CD14-positive monocyte (primary cell): ENCODE data around the gene DRGX. TPM values are rescaled to one million over a fixed set of nuclear protein-coding genes. Genes with fewer than 3 reads are reported as not detected.

Source experiments
- DNase-seq, 3 donors: peaks; one replicate each; pipeline ENCODE4 v3.0.0-alpha.2; 2011 to 2022
- H2AFZ ChIP-seq: 2 replicates; pipeline ENCODE4 v1.6.0; 2012; ENCODE audit warnings: mild to moderate bottlenecking, low read depth, low read length, inconsistent platforms; ENCODE audit not compliant: insufficient read depth, poor library complexity, severe bottlenecking
- H3K27ac ChIP-seq, 2 donors: 1 replicate in 1 of 2; 2 replicates in 1 of 2; pipeline ENCODE4 v1.5.1; 2012 to 2013; ENCODE audit warnings: low read length in 2 of 2, control low read depth in 1 of 2, inconsistent platforms in 1 of 2, low read depth in 1 of 2, mild to moderate bottlenecking in 1 of 2
- H3K27me3 ChIP-seq, 2 donors: one replicate each; pipeline versions ENCODE4 v1.6.0 to v1.6.1; 2011 to 2013; ENCODE audit warnings: low read length in 2 of 2; ENCODE audit not compliant: control insufficient read depth in 2 of 2, insufficient read depth in 2 of 2
- H3K36me3 ChIP-seq, 2 donors: replicated peaks in 1 of 2; 1 replicate in 1 of 2; 2 replicates in 1 of 2; pipeline versions ENCODE4 v1.5.1 to v1.6.1; 2012 to 2013; ENCODE audit warnings: low read length in 2 of 2, control low read depth in 1 of 2, inconsistent platforms in 1 of 2, mild to moderate bottlenecking in 1 of 2; ENCODE audit not compliant: insufficient read depth in 2 of 2, control insufficient read depth in 1 of 2
- H3K4me1 ChIP-seq, 2 donors: 1 replicate in 1 of 2; 2 replicates in 1 of 2; pipeline versions ENCODE4 v1.5.1 to v1.6.1; 2012 to 2013; ENCODE audit warnings: low read length in 2 of 2, control low read depth in 1 of 2, inconsistent platforms in 1 of 2, mild to moderate bottlenecking in 1 of 2, moderate library complexity in 1 of 2; ENCODE audit not compliant: insufficient read depth in 2 of 2, control insufficient read depth in 1 of 2
- H3K4me2 ChIP-seq: replicated peaks from 2 replicates; pipeline ENCODE3; 2012; ENCODE audit warnings: low read length, moderate library complexity, mild to moderate bottlenecking; ENCODE audit not compliant: poor library complexity, severe bottlenecking; ENCODE audit errors: extremely low read depth
- H3K4me3 ChIP-seq, 3 experiments: fragments of 200-600 bp in 1 of 3; sonication (generic) in 1 of 3; replicated peaks in 1 of 3; 1 replicate in 2 of 3; 2 replicates in 1 of 3; pipeline ENCODE4 v1.5.1; 2011 to 2013; ENCODE audit warnings: low read length in 3 of 3, mild to moderate bottlenecking in 3 of 3, control low read depth in 2 of 3, low read depth in 2 of 3, inconsistent platforms in 1 of 3, moderate library complexity in 1 of 3
- H3K79me2 ChIP-seq: 2 replicates; pipeline ENCODE4 v1.6.0; 2012; ENCODE audit warnings: mild to moderate bottlenecking, control low read depth, inconsistent platforms, low read length, moderate library complexity; ENCODE audit not compliant: insufficient read depth
- H3K9ac ChIP-seq: 2 replicates; pipeline ENCODE4 v1.6.0; 2017; ENCODE audit warnings: low read length, mild to moderate bottlenecking; ENCODE audit not compliant: insufficient read depth, poor library complexity, severe bottlenecking
- H3K9me3 ChIP-seq, 2 donors: replicated peaks in 1 of 2; 1 replicate in 1 of 2; 2 replicates in 1 of 2; pipeline versions ENCODE4 v1.5.1 to v1.6.1; 2012 to 2013; ENCODE audit warnings: low read length in 2 of 2, control low read depth in 1 of 2; ENCODE audit not compliant: control insufficient read depth in 1 of 2, insufficient read depth in 1 of 2
- H4K20me1 ChIP-seq: 2 replicates; pipeline ENCODE4 v1.6.0; 2012; ENCODE audit warnings: mild to moderate bottlenecking, low read length, control low read depth, moderate library complexity; ENCODE audit not compliant: insufficient read depth
- H3K27ac Mint-ChIP-seq, 7 donors: one replicate each; pipeline ENCODE4 v1.8.0; 2020; ENCODE audit warnings: mild to moderate bottlenecking in 7 of 7, mixed read lengths in 7 of 7, moderate library complexity in 6 of 7, inconsistent platforms in 2 of 7
- H3K27me3 Mint-ChIP-seq, 3 donors: one replicate each; pipeline ENCODE4 v1.8.0; 2021 to 2022; ENCODE audit warnings: low read depth in 3 of 3, mild to moderate bottlenecking in 3 of 3, mixed read lengths in 3 of 3, moderate library complexity in 3 of 3, inconsistent platforms in 1 of 3
- H3K36me3 Mint-ChIP-seq, 2 donors: one replicate each; pipeline ENCODE4 v1.8.0; 2020; ENCODE audit warnings: mixed read lengths in 2 of 2, inconsistent platforms in 1 of 2, mild to moderate bottlenecking in 1 of 2
- H3K4me1 Mint-ChIP-seq: one replicate; pipeline ENCODE4 v1.8.0; 2020; ENCODE audit warnings: mild to moderate bottlenecking, mixed read lengths
- H3K4me3 Mint-ChIP-seq, 2 donors: one replicate each; pipeline ENCODE4 v1.8.0; 2020; ENCODE audit warnings: mild to moderate bottlenecking in 2 of 2, mixed read lengths in 2 of 2, moderate library complexity in 1 of 2
- H3K9me3 Mint-ChIP-seq, 7 donors: one replicate each; pipeline ENCODE4 v1.8.0; 2020 to 2022; ENCODE audit warnings: mixed read lengths in 7 of 7, mild to moderate bottlenecking in 6 of 7, moderate library complexity in 6 of 7, inconsistent platforms in 2 of 7
- WGBS: methylation state at CpG from one replicate; pipeline ENCODE4 v1.1.5; 2013; ENCODE audit warnings: missing lambda C conversion rate; ENCODE audit not compliant: insufficient coverage; 5-methylcytosine and 5-hydroxymethylcytosine counted together
- intact Hi-C, 2 donors: fragments of 100-400 bp; cut with micrococcal nuclease; formaldehyde crosslinking; loops; one replicate each; pipeline versions ENCODE4 v1.15.0 to v1.15.1; 2023
- polyA plus RNA-seq, 3 donors: library from polyadenylated mRNA; depleted of rRNA in 1 of 3; unstranded in 2 of 3; stranded (reverse) in 1 of 3; fragments of 300-500 nt in 2 of 3; fragments of >200 nt in 1 of 3; fragmentation: Illumina TruSeq in 2 of 3; gene quantifications; 1 replicate in 2 of 3; 2 replicates in 1 of 3; pipeline ENCODE4 v1.2.3, GENCODE V29; 2012 to 2021
- TF ChIP-seq, protein P1 (sequence below): fragments of 200-600 bp; IDR thresholded peaks from one replicate; pipeline ENCODE4 v1.8.0; 2022; ENCODE audit warnings: antibody characterized with exemption, mild to moderate bottlenecking

Gene DRGX
- polyA plus RNA-seq, 3 donors, result not detected

DNA sequence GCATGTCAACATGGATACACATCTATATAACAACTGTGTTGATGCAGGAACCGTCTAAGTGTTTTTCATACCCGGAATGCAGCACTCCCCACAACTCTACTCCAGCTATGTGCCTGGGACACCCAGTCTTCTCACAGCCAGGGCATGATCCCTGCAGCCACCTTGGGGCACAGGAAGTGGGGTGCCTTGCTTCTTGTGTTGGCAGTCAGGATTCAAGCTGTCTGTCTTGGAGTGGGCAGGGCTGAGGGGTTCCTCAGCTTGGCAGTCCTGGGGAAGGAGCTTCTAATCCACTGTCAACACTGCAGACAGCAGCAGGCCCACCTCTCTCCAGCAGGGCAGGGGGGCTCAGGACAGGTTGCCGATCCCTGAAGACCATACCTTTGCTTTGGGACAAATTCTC is 41.3 kb downstream of the DRGX start:
- TF ChIP-seq, protein P1, sequence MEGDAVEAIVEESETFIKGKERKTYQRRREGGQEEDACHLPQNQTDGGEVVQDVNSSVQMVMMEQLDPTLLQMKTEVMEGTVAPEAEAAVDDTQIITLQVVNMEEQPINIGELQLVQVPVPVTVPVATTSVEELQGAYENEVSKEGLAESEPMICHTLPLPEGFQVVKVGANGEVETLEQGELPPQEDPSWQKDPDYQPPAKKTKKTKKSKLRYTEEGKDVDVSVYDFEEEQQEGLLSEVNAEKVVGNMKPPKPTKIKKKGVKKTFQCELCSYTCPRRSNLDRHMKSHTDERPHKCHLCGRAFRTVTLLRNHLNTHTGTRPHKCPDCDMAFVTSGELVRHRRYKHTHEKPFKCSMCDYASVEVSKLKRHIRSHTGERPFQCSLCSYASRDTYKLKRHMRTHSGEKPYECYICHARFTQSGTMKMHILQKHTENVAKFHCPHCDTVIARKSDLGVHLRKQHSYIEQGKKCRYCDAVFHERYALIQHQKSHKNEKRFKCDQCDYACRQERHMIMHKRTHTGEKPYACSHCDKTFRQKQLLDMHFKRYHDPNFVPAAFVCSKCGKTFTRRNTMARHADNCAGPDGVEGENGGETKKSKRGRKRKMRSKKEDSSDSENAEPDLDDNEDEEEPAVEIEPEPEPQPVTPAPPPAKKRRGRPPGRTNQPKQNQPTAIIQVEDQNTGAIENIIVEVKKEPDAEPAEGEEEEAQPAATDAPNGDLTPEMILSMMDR, result no peak

DNA sequence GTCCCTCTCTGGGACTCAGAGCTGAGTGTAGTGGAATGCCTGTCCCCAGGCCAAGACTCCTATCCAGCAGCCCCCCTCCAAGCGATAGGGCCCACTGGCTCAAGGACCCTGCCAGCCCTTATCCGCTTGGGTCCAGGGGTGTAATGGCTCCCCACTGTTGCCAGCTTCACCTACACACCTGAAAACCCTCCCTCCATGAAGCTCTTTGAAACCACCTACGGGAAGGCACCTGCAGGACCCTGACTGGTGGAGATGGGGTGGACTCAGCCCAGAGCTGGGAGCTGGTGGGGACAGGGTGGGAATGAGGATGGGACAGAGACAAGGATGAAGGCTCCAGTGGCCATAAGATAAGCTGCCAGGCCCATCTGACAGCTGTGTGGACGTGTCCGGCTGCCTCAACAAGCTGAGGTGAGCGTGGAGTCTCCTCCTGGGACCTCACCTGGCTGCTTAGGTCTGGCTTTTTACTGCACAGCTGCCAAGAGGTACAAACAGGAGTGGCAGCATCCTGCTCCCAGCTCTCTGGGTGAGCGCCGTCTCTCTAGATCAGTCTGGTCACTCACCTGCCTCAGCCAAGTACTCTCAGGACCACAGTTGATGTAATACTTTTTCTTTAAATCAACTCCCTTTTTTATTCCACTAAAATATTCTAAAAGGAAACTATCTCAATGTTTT is 41.9 kb downstream of the DRGX start:
- H2AFZ ChIP-seq, result no peak overlapping the region
- TF ChIP-seq, protein P1, result no peak
- H3K9me3 Mint-ChIP-seq, result peaks cover 6 to 17% (median 13%) of the 10 kb centered on the region in 7 donors
- H3K27ac ChIP-seq, result no peak overlapping the region
- peaks cover 0 to 4% (median 3%) of the 10 kb centered on the region in 3 donors for H3K27me3 Mint-ChIP-seq
- H3K9me3 ChIP-seq, result peaks cover 6 to 13% of the 10 kb centered on the region in 2 donors
- H3K79me2 ChIP-seq, result no peaks in the 10 kb centered on the region
- no peaks in the 10 kb centered on the region for H3K36me3 ChIP-seq
- peaks cover 29% of the 10 kb centered on the region for H3K4me1 Mint-ChIP-seq
- H3K4me1 ChIP-seq, result peaks cover 10 to 22% of the 10 kb centered on the region in 2 donors
- no peak overlapping the region for H3K4me3 Mint-ChIP-seq
- 97% methylated on average over 7 of the region's 8 CpGs for WGBS
- H3K36me3 Mint-ChIP-seq, result peaks cover 0 to 6% of the 10 kb centered on the region in 2 donors
- peak in 1 of 3 donors; percentile 3 for DNase-seq
- no peaks in the 10 kb centered on the region for H4K20me1 ChIP-seq
- intact Hi-C loops, result no loop called here
- H3K4me2 ChIP-seq, result no peak overlapping the region
- H3K27me3 ChIP-seq, result no peaks in the 10 kb centered on the region
- H3K4me3 ChIP-seq, result no peak overlapping the region
- no peak overlapping the region for H3K27ac Mint-ChIP-seq
- no peak overlapping the region for H3K9ac ChIP-seq

More for the DNA sequence above, 41.3 kb downstream of the DRGX start:
- H3K4me1 Mint-ChIP-seq, result peaks cover 33% of the 10 kb centered on the region
- intact Hi-C loops, result no loop called here
- H3K27me3 Mint-ChIP-seq, result peaks cover 0 to 4% (median 1%) of the 10 kb centered on the region in 3 donors
- H3K9me3 Mint-ChIP-seq, result peaks cover 6 to 15% (median 10%) of the 10 kb centered on the region in 7 donors
- no peak overlapping the region for H3K4me2 ChIP-seq
- H4K20me1 ChIP-seq, result no peaks in the 10 kb centered on the region
- no peak overlapping the region for H3K27ac Mint-ChIP-seq
- no peaks in the 10 kb centered on the region for H3K27me3 ChIP-seq
- H3K4me1 ChIP-seq, result peaks cover 14 to 27% of the 10 kb centered on the region in 2 donors
- no peak overlapping the region for H3K9ac ChIP-seq
- H3K4me3 Mint-ChIP-seq, result no peak overlapping the region
- peaks cover 6 to 11% of the 10 kb centered on the region in 2 donors for H3K9me3 ChIP-seq
- no peak overlapping the region for H3K4me3 ChIP-seq
- H3K36me3 ChIP-seq, result no peaks in the 10 kb centered on the region
- peak in 1 of 3 donors; percentile 2 for DNase-seq
- no peak overlapping the region for H2AFZ ChIP-seq
- WGBS, result 72% methylated on average over 2 of the region's 3 CpGs
- H3K27ac ChIP-seq, result no peak overlapping the region
- peaks cover 0 to 6% of the 10 kb centered on the region in 2 donors for H3K36me3 Mint-ChIP-seq
- no peaks in the 10 kb centered on the region for H3K79me2 ChIP-seq
